B cell (primary cell): ENCODE results near the gene HIPK2. TPM values are rescaled to one million over a fixed set of nuclear protein-coding genes. Genes with fewer than 3 reads are reported as not detected.

Experiments
- ATAC-seq: fragments of 200-7000 bp; cut with Tn5 transposase; one replicate; pipeline ENCODE4 v1.10.0; 2021; ENCODE audit warnings: low read depth, mild to moderate bottlenecking, moderate number of reproducible peaks, moderate library complexity
- CTCF ChIA-PET: fragments of 350-600 bp; sonication (Branson Sonifier 250); formaldehyde crosslinking; loops from one replicate; lab custom pipeline; 2021; ENCODE audit warnings: antibody characterized with exemption, inconsistent platforms; lab: Charles Lee
- POLR2A ChIA-PET: fragments of 350-600 bp; sonication (Branson Sonifier 250); formaldehyde crosslinking; loops from one replicate; lab custom pipeline; 2021; ENCODE audit warnings: antibody characterized with exemption; lab: Charles Lee
- DNase-seq: peaks from one replicate; pipeline ENCODE4 v3.0.0; 2013
- H2AFZ ChIP-seq: 2 replicates; pipeline ENCODE4 v1.6.1; 2012; ENCODE audit warnings: mild to moderate bottlenecking, low read depth, low read length; ENCODE audit not compliant: insufficient read depth, poor library complexity, severe bottlenecking
- H3K27ac ChIP-seq, 2 donors: 1 replicate in 1 of 2; 2 replicates in 1 of 2; pipeline ENCODE4 v1.5.1; 2012 to 2013; ENCODE audit warnings: low read length in 2 of 2, mild to moderate bottlenecking in 2 of 2, moderate library complexity in 1 of 2
- H3K27me3 ChIP-seq, 4 experiments: fragments of 200-600 bp in 1 of 4; sonication (generic) in 1 of 4; replicated peaks in 1 of 4; 1 replicate in 2 of 4; 2 replicates in 2 of 4; pipeline versions ENCODE4 v1.6.1 to v1.7.0; 2013 to 2016; ENCODE audit warnings: low read length in 3 of 4, mild to moderate bottlenecking in 2 of 4, mixed read lengths in 1 of 4, moderate library complexity in 1 of 4; ENCODE audit not compliant: insufficient read depth in 4 of 4, control insufficient read depth in 3 of 4; ENCODE audit errors: control extremely low read depth in 1 of 4
- H3K36me3 ChIP-seq, 2 experiments: replicated peaks in 1 of 2; 1 replicate in 1 of 2; 2 replicates in 1 of 2; pipeline versions ENCODE4 v1.6.1 to v1.7.1; 2013; ENCODE audit warnings: low read length in 1 of 2; ENCODE audit not compliant: insufficient read depth in 2 of 2, control insufficient read depth in 1 of 2; ENCODE audit errors: control extremely low read depth in 1 of 2, extremely low read depth in 1 of 2
- H3K4me1 ChIP-seq, 2 donors: fragments of 200-600 bp in 1 of 2; sonication (generic) in 1 of 2; 1 replicate in 1 of 2; 2 replicates in 1 of 2; pipeline versions ENCODE4 v1.5.1 to v1.6.1; 2013 to 2017; ENCODE audit warnings: low read length in 2 of 2; ENCODE audit not compliant: control insufficient read depth in 2 of 2, insufficient read depth in 2 of 2
- H3K4me2 ChIP-seq: replicated peaks from 2 replicates; pipeline ENCODE3; 2012; ENCODE audit warnings: mild to moderate bottlenecking, low read depth, low read length; ENCODE audit not compliant: poor library complexity, severe bottlenecking
- H3K4me3 ChIP-seq, 5 experiments: fragments of 200-600 bp in 1 of 5; sonication (generic) in 1 of 5; 1 replicate in 3 of 5; 2 replicates in 2 of 5; pipeline versions ENCODE4 v1.5.1 to v1.7.0; 2011 to 2016; ENCODE audit warnings: low read length in 4 of 5, mild to moderate bottlenecking in 4 of 5, low read depth in 2 of 5, control low read depth in 1 of 5, moderate library complexity in 1 of 5; ENCODE audit not compliant: insufficient read depth in 1 of 5; ENCODE audit errors: control extremely low read depth in 1 of 5, extremely low read depth in 1 of 5
- H3K79me2 ChIP-seq: fragments of 200-600 bp; sonication (generic); one replicate; pipeline ENCODE4 v1.6.0; 2016; ENCODE audit warnings: low read length; ENCODE audit not compliant: control insufficient read depth, insufficient read depth
- H3K9ac ChIP-seq: fragments of 200-600 bp; sonication (generic); 2 replicates; pipeline ENCODE4 v1.6.1; 2017; ENCODE audit warnings: mild to moderate bottlenecking, low read length, moderate library complexity
- H3K9me3 ChIP-seq, 3 donors: one replicate each; pipeline versions ENCODE4 v1.6.1 to v1.7.1; 2013; ENCODE audit warnings: low read length in 2 of 3; ENCODE audit not compliant: control insufficient read depth in 2 of 3, insufficient read depth in 1 of 3; ENCODE audit errors: control extremely low read depth in 1 of 3
- H4K20me1 ChIP-seq: 2 replicates; pipeline ENCODE4 v1.6.0; 2012; ENCODE audit warnings: mild to moderate bottlenecking, low read length; ENCODE audit not compliant: insufficient read depth, control insufficient read depth, poor library complexity, severe bottlenecking
- H3K27ac Mint-ChIP-seq: one replicate; pipeline ENCODE4 v1.8.0; 2021; ENCODE audit warnings: mixed read lengths
- H3K27me3 Mint-ChIP-seq: one replicate; pipeline ENCODE4 v1.8.0; 2021; ENCODE audit warnings: mixed read lengths
- H3K4me1 Mint-ChIP-seq: one replicate; pipeline ENCODE4 v1.8.0; 2021; ENCODE audit warnings: mixed read lengths
- H3K4me3 Mint-ChIP-seq: one replicate; pipeline ENCODE4 v1.8.0; 2021; ENCODE audit warnings: mixed read lengths
- H3K9me3 Mint-ChIP-seq: one replicate; pipeline ENCODE4 v1.8.0; 2022; ENCODE audit warnings: mixed read lengths; ENCODE audit not compliant: insufficient read depth
- EZH2 ChIP-seq: IDR thresholded peaks from 2 replicates; pipeline ENCODE4 v1.6.1; 2012; ENCODE audit warnings: borderline replicate concordance, low read depth, mild to moderate bottlenecking, moderate library complexity, low read length; ENCODE audit not compliant: insufficient read depth, poor library complexity, severe bottlenecking
- WGBS: methylation state at CpG from one replicate; pipeline ENCODE4 v1.1.5; 2013; ENCODE audit warnings: missing lambda C conversion rate; ENCODE audit not compliant: insufficient coverage; 5-methylcytosine and 5-hydroxymethylcytosine counted together
- intact Hi-C: fragments of 100-400 bp; cut with micrococcal nuclease; formaldehyde crosslinking; loops from one replicate; pipeline ENCODE4 v1.10.0; 2022
- polyA plus RNA-seq: library from polyadenylated mRNA; depleted of rRNA; stranded (reverse); fragments of >200 nt; gene quantifications from 2 replicates; pipeline ENCODE4 v1.2.3, GENCODE V29; 2012
- total RNA-seq, 2 donors: library from RNA; stranded (reverse); fragments of 120-200 nt in 1 of 2; gene quantifications; 1 replicate in 1 of 2; 2 replicates in 1 of 2; pipeline versions ENCODE4 v1.2.3 to v1.2.4, GENCODE V29; 2013 to 2022
- TF ChIP-seq, protein P1 (sequence below): fragments of 200-600 bp; IDR thresholded peaks from one replicate; pipeline ENCODE4 v1.8.0; 2022; ENCODE audit warnings: antibody characterized with exemption, mild to moderate bottlenecking

The HIPK2 gene
- total and polyA plus RNA-seq, 2 donors (not counting 1 experiment from before 2014, with no cell fraction given) = 6.8 to 58.2 TPM

DNA sequence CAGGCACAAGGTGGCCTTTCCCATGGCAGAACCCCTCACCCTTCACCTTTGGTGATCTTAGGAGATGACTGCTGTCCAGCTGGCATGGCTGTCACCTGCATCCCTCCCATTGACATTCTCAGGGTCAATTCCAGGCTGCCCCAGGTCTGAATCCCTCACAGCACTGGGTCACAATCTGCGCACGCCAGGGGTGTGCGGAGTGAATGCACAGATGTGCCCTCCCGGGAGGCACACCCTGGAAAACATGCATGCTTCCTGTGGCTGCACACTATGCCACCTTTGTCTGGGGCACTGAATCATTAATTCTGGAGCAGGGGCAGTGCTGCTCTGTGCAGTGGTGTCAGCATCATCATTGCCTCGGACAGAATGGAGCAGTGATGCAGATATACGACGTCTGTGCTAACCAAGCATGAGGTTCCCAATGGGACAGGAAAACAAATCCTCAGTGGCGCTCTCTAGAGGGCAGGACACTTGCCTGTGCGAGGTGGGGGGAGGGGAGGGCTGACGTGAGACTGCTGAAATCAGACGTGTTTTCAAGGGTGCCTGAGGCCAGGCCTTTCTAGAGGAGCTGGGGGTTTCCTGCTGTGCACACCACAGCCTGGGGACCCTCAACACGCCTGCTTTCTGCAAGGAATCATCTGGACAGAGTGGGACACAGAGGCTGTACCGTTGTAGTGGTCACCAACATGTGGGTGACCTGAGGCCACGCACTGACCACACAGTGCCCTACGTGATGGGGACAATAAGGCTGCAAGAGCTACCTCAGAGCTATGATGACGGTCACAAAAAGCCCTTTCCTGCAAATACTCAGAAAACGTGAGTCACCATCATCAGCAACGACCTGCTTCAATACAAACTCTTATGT is 77.9 kb downstream of the HIPK2 start:
- H3K4me3 Mint-ChIP-seq = no peak overlapping the region

More for the DNA sequence above, 77.9 kb downstream of the HIPK2 start:
- no peaks in the 10 kb centered on the region for H3K27me3 ChIP-seq
- ChIA-PET POLR2A (no interaction called here), CTCF (interaction anchor here (0.9 kb wide), 1 partner anchor 53 kb away, joined by 6 read pairs; no protein-coding TSS in a partner anchor)
- H3K9ac ChIP-seq = no peak overlapping the region
- no peaks in the 10 kb centered on the region for H3K9me3 ChIP-seq
- no peak overlapping the region for H3K4me3 ChIP-seq
- intact Hi-C loops = loop anchor here (5.0 kb wide), 1 partner anchor 53 kb away; no protein-coding TSS in a partner anchor
- Mint-ChIP-seq H3K27ac (peak overlapping the region; percentile 61), H3K4me1 (peaks cover 62% of the 10 kb centered on the region), H3K9me3 (no peaks in the 10 kb centered on the region), H3K27me3 (no peaks in the 10 kb centered on the region)
- no peak overlapping the region for H3K27ac ChIP-seq
- 93% methylated on average over 18 of the region's 18 CpGs for WGBS
- ATAC-seq = no peak
- peak overlapping the region; percentile 26 for H3K4me2 ChIP-seq
- H3K79me2 ChIP-seq = peaks cover 32% of the 10 kb centered on the region
- no peaks in the 10 kb centered on the region for H4K20me1 ChIP-seq
- DNase-seq = no peak
- no peaks in the 10 kb centered on the region for H3K36me3 ChIP-seq
- H3K4me1 ChIP-seq = peaks cover 35 to 51% of the 10 kb centered on the region in 2 donors
- H2AFZ ChIP-seq = no peak overlapping the region
- no peak for TF ChIP-seq EZH2
- TF ChIP-seq, protein P1, sequence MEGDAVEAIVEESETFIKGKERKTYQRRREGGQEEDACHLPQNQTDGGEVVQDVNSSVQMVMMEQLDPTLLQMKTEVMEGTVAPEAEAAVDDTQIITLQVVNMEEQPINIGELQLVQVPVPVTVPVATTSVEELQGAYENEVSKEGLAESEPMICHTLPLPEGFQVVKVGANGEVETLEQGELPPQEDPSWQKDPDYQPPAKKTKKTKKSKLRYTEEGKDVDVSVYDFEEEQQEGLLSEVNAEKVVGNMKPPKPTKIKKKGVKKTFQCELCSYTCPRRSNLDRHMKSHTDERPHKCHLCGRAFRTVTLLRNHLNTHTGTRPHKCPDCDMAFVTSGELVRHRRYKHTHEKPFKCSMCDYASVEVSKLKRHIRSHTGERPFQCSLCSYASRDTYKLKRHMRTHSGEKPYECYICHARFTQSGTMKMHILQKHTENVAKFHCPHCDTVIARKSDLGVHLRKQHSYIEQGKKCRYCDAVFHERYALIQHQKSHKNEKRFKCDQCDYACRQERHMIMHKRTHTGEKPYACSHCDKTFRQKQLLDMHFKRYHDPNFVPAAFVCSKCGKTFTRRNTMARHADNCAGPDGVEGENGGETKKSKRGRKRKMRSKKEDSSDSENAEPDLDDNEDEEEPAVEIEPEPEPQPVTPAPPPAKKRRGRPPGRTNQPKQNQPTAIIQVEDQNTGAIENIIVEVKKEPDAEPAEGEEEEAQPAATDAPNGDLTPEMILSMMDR = no peak
